Renal cortical epithelial cell (primary cell): ENCODE data around the gene C12orf42. TPM values are rescaled to one million over a fixed set of nuclear protein-coding genes. Genes with fewer than 3 reads are reported as not detected.
"Not testable (repeated sequence)": the region's sequence is repeated elsewhere in the genome, so short reads cannot be mapped to it uniquely, and the experiment has no call there.

Experiments
- DNase-seq: peaks from one replicate; pipeline ENCODE4 v3.0.0-alpha.2; 2011; ENCODE audit warnings: low read depth
- total RNA-seq: library from RNA; depleted of rRNA; stranded (reverse); fragments of >200 nt; gene quantifications from 2 replicates; pipeline ENCODE4 v1.2.3, GENCODE V29; 2014

C12orf42 gene
- total RNA-seq, 1 donor from 2014 or later: not detected

DNA sequence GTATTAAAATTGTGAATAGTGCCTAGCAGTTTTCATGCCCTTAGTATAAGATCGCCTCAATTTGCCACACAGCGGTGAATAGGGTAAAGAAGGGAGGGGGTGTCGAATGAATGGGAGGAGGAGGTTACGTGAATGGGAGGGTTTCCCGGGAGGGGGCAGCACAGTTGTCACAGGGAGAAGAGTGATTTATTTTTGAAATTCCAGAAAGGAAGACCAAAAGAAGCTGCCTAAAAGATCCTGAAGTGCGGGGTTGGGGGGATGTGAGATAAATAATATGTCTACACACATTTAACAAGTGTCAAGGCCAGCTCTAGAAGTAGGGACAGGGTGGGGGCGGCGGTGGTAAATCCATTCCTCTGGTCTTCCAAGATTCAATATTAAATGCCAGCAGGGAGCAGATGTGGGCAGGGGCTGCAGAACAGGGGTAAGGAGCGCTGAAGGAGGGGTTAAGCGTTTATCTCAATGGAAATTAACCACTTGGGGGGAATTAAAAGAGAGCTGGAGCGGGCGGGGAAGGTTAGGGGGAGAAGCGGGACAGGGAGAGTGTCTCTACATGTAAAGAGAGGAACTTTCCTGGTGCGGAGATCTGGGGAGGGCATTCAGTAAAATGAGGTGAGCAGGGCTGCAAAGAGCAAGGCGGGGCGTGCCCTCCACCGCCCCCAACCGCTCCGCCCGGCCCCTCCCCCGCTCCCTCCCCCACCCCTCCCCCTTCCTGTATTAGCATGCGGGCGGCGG is 867 bp downstream of the C12orf42 start:
- DNase-seq: no peak

DNA sequence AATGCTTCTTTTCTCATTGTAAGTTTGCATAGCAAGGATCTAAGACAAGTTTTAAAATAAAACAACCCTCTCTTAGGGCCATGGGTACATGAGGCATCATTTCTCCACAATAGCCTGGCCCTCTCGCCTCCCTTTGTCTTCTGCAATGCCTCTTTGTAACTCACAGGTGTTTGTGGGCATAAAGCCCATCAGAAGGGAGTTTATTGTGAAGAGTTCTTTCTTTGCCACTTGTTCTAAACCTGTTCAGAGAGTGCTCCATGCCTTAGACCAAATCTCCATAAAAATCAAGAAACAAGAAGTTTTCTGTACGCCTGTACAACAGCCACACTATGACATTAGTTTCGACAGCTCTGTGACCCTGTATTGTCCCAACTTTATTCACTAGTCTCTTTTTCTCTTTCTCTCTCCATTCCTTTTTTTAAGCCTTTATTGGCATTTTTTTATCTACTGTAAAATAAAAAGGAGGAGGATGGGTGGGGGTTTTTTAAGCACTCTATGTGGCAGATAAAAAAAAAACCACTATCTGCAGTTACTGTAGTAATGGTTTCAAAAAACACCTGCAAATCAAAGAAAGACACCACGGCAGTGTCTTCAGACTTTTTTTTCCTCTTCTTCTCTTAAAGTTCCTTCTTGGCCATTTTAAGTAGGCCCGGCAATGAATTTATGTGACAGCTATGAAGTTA is 1.6 kb downstream of the C12orf42 start:
- no peak for DNase-seq

DNA sequence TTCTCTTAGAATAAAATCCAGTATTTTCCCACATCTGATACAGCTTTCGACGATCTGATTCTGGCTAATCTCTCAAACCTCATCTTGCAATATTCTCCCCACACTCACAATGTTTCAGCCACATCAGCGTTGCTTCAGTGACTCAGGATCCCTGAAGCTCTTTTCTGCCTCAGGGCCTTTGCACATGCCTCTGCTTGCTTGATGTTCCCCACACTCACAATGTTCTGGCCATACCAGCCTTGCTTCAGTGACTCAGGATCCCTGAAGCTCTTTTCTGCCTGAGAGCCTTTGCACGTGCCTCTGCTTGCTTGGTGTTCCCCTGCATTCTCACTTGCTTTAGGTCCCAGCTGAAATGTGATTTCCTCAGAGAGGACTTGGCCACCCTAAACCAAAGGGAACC is 2.6 kb downstream of the C12orf42 start:
- no peak for DNase-seq

DNA sequence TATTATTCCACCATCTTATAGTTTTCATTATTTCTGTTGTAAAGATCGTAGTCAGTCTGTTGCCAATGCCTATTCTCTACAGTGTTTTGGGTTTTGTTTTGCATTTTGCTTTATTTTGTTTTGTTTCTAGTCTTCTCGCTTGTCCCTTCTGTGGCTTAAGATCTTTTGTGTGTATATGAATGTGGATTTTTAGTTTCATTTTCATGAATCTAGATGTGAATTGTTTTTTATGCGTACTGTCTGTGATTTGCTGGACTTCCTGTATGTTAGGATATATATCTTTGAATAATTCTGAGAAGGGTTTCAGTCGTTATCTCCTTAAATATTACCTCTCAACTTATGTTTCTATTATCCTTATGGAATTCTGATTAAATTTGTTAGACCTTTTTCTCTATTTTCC is 13.4 kb downstream of the C12orf42 start:
- DNase-seq: no peak

DNA sequence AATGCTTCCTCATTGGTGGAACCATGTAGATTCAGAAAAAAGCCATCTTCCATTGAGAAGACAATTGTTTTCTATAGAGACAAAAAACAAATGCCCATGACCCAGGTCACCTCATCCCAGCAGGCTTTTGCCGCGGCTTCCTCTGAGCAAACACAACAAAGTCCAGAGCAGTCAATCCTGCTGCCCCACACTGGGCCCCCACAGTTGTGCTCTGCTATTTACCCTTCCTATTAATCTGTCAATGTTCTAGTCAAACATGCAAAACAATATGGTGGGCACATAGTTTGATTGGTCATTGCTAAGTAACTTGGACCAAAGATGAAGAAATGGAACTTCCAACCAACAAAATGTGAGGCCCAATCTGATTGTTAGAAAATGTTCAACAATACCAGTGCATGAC is 20.7 kb downstream of the C12orf42 start:
- DNase-seq: no peak

DNA sequence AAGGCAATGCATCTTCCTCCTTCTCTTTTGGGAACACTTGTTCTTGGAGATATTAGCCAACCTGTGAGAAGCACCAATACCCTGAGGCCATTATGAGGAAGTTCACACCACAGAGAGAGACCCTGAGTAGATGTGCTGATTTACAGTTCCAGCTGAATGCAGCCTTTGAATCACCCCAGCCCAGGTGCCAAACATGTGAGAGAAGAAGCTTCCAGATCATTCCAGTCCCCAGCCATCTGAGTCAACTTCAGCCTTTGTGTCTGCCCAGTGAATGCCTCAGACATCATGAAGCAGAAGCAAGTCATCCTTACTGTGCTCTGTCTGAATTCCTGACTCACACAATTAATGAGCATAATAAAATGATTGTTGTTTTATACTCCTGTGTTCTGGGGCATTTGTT is 25.1 kb downstream of the C12orf42 start:
- DNase-seq: peak; percentile 59

DNA sequence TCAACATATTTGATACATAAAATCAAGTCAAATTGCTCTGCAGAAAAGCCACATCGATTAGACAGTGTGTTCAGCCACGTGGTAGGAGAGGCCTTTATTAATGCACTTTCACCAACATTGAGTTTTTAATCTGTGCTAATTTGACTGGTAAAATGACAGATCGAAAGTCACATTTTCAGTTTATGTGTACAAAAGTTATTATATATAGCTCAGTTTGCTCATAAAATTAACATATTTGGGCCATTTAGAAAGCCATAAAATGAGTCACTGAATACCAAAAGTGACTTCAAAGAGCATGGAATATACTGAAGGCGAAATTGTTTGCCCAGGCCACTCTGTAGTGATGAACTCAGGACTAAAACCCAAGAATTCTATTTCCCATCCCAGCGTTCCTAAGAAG is 26.0 kb downstream of the C12orf42 start:
- DNase-seq: no peak

DNA sequence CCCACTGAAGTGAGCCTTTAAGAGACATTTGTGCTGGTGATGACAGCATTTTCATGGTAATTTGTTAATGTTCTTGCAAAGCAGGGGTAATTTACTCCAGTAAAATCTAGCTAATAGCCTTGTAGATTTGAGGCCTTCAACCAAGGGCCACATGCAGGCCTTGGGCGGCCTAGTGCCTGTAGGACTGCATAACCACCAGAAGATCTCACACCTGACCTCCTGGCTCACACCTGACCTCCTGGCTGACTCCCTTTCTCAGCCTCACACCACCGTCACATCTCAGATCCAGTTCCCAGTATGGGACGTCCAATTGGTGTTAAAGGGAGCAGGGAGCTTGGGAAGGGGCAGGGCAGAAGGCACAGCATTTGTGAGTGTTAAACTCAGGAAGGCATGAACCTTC is 26.9 kb downstream of the C12orf42 start:
- DNase-seq: no peak

DNA sequence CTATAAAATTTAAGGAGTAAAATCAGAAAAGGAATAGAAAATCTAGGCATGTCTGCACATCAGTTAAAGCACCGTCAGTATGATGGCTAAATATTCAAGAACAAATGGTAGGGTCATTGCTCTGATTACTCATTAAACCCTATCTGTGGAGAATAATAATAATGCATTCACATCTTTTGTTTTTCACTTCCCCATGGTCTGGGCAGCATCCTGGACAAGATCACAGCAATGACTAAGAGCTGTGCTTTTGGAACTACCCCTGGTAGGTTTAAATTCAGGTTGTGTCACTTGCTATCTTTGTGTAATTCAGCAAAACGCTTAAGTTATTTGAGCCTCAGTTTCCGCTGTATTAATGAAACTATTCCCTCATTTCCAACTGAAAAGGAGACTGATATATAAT is 33.1 kb downstream of the C12orf42 start:
- DNase-seq: no peak

DNA sequence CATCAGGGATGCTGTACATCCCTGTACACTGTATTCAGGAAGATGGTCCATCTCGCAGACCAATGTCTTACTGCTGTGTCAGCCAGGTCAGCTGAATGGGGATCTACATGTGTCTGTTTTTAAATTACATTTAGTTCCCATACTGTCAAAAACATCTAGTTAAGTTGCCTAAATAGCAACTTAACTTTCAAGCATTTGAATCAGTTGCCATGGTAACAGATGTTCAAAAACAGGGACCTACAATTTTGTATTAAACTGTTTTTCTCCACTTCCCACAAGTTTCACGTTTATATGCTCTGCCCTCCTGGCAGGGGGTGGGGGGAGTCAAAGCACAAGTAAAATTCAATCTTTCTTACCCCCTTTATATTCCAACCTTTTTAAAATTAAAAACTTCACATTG is 38.3 kb downstream of the C12orf42 start:
- no peak for DNase-seq

DNA sequence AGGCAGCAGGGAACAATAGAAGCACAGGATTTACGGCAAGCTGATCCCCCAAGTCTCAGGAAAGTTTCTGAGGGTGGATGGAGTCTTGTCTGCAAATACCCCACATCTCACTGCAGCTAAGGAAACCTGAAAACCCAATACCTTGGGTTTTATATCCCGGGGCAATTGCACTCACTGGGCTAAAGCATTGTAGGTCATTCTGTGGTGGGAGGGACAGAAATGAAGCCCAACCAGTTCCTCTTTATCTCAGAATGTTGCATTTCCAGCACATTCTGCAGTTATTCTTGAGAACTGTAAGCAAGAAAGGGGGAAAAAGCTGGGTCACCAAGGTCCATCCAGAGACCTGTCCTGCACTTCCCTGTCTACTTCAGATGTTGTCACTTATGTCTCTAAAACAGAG is 39.8 kb downstream of the C12orf42 start:
- DNase-seq: no peak

DNA sequence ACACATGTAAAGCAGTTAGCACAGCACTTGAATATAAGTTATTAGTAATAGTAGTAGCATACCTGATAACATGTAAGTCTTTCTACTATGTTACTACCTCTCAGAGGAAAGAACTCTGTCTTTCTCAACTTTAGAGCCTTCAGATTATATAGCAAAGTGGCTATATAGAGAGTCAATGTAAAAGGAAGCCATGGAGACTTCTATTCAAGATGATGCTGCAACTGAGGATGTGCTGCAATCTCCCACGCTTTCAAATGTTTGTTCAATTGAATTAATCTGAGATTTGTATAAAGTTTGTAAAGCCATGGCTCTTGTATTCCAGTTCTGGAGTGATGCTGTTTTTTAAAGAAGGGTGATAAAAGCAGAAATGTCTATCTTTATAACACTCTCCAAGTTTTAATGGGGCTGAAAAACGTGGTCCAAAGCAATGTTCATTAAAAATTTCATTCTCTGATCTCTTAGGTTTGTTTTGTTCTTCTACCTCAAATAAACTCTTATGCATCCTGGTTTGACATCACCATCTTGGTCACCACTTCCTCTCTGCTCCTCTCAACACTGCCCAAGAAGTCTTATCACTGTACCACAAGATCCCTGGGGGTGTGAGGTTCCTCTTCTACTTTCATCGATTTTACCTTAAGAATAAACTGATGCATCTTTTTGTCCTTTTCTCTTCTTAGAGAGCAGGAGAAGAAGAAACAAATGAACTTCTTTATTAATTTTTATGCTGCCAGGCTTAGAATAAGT is 40.6 kb downstream of the C12orf42 start:
- DNase-seq: no peak

DNA sequence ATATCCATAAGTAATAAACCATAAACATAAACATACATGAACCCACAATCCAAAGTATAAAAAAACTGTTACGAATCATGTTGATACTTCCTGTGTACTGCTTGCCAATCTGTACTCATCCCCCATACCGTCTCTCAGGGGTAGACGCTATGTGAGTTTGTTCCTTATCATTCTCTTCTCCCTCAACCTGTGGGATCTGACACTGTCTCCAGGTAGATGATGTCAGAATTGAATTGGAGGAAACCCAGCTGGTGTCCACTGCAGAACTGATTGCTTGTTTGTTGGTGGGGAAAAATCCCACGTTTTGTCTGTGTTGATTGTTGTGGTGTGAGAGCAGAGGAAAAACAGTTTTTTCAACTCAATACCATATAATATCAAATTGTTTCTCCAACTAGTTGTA is 50.8 kb downstream of the C12orf42 start:
- no peak for DNase-seq

DNA sequence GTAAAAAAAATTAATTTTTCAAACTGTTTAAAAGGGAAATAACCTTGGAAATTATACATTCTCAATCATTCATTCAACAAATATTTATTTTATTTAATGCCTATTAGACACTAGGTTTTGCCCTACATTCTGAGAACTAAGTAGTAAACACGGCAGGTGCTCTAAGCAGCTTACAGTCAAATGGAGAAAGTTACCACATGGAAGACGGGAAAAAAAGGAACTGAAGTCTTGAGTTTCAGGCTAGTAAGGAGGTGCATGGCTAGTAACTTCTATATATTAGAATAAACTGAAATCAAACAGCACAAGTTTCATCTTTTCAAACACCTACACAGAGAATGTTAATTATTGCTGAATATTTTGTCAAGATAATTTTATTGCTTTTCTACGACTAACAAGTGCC is 52.9 kb downstream of the C12orf42 start:
- DNase-seq: no peak

DNA sequence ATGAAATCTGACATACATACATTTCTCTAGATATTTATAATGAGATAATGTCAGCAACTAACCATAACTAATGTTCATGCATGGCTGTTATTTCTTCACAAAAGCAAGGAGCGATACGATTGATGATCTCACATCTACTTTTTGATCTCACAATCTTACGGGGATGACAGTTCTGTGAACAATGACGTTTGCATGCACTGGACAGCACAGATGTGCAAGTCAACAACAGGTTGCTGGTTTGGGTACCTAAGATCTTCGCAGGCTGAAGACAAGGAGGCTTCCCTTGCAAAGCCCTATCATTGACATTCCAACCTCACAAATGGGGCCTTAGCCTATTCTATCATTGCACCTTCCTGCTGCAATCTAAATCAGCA is 53.6 kb downstream of the C12orf42 start:
- no peak for DNase-seq

DNA sequence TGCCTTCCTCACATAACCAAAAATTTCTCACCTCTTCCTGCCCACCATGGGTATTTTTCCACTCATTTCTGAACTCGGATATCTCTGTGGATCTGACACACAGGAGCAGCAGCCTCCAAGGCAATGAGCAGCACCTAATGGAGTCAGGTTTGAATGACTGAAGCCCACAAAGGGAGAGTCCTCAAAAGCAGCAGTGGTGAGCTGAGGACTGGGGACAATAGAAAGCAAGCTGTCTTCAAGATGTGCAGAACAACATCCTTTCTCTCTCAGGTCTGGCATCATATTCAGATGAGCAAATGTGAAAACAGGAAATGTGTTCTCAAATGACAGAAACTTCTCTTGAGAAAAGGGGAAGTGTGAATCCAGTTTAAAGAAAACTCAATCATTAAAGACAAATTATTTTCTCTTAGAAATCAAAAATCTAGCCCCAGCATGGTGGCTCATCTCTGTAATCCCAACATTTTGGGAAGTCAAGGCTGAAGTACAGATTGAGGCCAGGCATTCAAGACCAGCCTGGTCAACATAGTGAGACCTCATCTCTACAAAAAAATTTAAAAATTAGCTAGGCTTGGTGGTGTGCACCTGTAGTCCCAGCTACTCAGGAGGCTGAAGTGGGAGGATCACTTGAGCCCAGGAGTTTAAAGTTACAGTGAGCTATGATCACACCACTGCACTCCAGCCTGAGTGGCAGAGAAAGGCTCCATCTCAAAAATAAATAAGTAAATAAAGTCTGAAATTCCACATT is 54.2 kb downstream of the C12orf42 start:
- no peak for DNase-seq

DNA sequence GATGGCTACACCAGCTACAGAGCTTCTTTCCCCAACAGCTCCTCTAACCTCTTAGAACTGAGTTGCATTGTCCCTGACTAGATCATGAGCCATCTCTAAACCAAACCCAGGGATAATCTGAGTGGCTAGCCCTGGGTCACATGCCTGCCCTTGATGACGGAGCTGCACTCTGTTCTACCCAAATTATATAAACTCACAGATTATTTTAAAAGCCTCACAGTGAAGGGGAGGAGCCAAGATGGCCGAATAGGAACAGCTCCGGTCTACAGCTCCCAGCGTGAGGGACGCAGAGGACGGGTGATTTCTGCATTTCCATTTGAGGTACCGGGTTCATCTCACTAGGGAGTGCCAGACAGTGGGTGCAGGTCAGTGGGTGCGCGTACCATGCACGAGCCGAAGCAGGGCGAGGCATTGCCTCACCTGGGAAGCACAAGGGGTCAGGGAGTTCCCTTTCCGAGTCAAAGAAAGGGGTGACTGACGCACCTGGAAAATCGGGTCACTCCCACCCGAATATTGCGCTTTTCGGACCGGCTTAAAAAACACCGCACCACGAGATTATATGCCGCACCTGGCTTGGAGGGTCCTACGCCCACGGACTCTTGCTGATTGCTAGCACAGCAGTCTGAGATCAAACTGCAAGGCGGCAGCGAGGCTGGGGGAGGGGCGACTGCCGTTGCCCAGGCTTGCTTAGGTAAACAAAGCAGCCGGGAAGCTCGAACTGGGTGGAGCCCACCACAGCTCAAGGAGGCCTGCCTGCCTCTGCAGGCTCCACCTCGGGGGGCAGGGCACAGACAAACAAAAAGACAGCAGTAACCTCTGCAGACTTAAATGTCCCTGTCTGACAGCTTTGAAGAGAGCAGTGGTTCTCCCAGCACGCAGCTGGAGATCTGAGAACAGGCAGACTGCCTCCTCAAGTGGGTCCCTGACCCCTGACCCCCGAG is 61.3 kb downstream of the C12orf42 start:
- DNase-seq: not testable (repeated sequence)

DNA sequence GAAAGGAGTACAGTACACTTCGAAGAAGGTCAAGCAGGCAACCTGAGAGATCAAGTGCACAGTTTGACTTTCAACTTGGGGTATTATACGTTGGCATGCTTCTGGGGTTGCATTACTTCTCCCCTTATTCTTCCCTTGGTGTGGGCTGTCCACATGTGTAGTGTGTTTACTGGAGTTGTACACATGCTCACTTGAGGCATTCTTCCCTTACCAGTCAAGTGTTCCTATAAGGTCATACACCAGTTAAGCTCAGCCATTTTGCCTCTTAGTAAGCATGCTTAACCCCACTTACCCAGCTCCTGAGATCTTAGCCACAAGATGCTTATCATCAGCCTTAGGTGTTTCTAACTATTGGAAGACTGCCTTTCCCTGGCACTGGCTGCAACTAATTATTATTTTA is 63.8 kb downstream of the C12orf42 start:
- no peak for DNase-seq

DNA sequence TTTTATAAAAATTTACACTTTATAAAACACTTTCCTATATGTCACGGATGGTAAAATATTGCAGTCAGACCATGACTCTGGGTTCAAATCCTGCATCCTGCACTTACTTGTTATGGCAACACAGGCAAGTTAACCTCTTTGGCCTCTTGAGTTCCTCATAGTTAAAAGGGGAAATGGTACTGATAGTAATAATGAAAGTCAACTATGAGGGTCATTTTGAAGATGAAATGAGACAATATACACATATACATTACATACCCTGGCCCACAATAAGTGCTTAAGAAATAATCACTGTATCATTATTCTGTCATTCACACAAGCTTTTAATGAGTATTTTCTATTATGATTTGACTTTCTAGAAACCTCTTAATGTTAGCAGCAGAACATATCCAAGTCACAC is 64.4 kb downstream of the C12orf42 start:
- no peak for DNase-seq

DNA sequence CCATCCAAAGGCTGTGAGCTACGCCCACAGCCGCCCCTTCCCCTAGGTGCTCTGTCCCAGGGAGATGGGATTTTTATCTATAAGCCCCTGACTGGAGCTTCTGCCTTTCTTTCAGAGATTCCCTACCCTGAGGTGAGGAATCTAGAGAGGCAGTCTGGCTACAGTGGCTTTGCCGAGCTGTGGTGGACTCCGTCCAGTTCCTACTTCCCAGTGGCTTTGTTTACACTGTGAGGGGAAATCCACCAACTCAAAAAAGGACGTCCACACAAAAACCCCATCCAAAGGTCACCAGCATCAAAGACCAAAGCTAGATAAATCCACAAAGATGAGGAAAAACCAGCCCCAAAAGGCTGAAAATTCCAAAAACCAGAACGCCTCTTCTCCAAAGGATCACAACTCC is 70.1 kb downstream of the C12orf42 start:
- not testable (repeated sequence) for DNase-seq
